ENCODE measurements around the gene TNFRSF1B.

TNFRSF1B gene

GRCh38 chr1:12188657-12189327 is 22.0 kb downstream of the TNFRSF1B start:
- no peak for DNase-seq

GRCh38 chr1:12189328-12189682 is 22.5 kb downstream of the TNFRSF1B start:
- DNase-seq, result no peak

GRCh38 chr1:12191242-12192032 is 24.6 kb downstream of the TNFRSF1B start:
- DNase-seq, result peak in 1 of 58 donors; percentile 21

GRCh38 chr1:12194666-12195216 is 27.9 kb downstream of the TNFRSF1B start:
- no peak for DNase-seq

GRCh38 chr1:12195416-12195815 is 28.6 kb downstream of the TNFRSF1B start:
- no peak for DNase-seq

GRCh38 chr1:12196641-12197482 is 30.1 kb downstream of the TNFRSF1B start:
- peak in 2 of 58 donors; percentile 25 to 35 for DNase-seq

- DNase-seq, result no peak
Measured at GRCh38 chr1:12197483-12197880, 30.7 kb downstream of the TNFRSF1B start.

GRCh38 chr1:12200208-12200607 is 33.4 kb downstream of the TNFRSF1B start:
- DNase-seq, result no peak

- DNase-seq, result no peak
Measured at GRCh38 chr1:12201352-12202189, 34.8 kb downstream of the TNFRSF1B start.

- DNase-seq, result no peak
Measured at GRCh38 chr1:12202190-12202497, 35.4 kb downstream of the TNFRSF1B start.

- no peak for DNase-seq
Measured at GRCh38 chr1:12202577-12202976, 35.8 kb downstream of the TNFRSF1B start.

GRCh38 chr1:12203216-12204007 is 36.6 kb downstream of the TNFRSF1B start:
- no peak for DNase-seq

- no peak for DNase-seq
Measured at GRCh38 chr1:12204140-12204539, 37.3 kb downstream of the TNFRSF1B start.

GRCh38 chr1:12204754-12205658 is 38.2 kb downstream of the TNFRSF1B start:
- DNase-seq, result no peak

- DNase-seq, result no peak
Measured at GRCh38 chr1:12206238-12206637, 39.4 kb downstream of the TNFRSF1B start.

- no peak for DNase-seq
Measured at GRCh38 chr1:12206792-12207424, 40.1 kb downstream of the TNFRSF1B start.

GRCh38 chr1:12208271-12208670 is 41.5 kb downstream of the TNFRSF1B start:
- no peak for DNase-seq

GRCh38 chr1:12208764-12209494 is 42.1 kb downstream of the TNFRSF1B start:
- peak in 56 of 58 donors; percentile 4 to 92 (median 65) for DNase-seq
